Measurements from ENCODE around the gene MBNL3. TPM values are rescaled to one million over a fixed set of nuclear protein-coding genes. Genes with fewer than 3 reads are reported as not detected.

The MBNL3 gene
- total RNA-seq, 4 donors from 2014 or later, result 4.6 to 40.8 (median 34.3) TPM

GRCh38 chrX:132423323-132423722 is 65.5 kb downstream of the MBNL3 start:
- intact Hi-C loops (cut with DNase I; ENCODE audit: low total_unique reads), result no loop called here
- no peak for DNase-seq
- no peak for TF ChIP-seq EP300 (IDR thresholded peaks at IDR 0.05; ENCODE audit: low read depth)
- TF ChIP-seq CTCF (IDR thresholded peaks at IDR 0.05), result no peak
- no peak for TF ChIP-seq POLR2A (IDR thresholded peaks at IDR 0.05)
- no peak for TF ChIP-seq POLR2AphosphoS5 (IDR thresholded peaks at IDR 0.05)
- WGBS, 2 donors (ENCODE audit: low coverage in 1 of 2), result 71 to 74% methylated on average over 4 to 5 of the region's 5 CpGs
- in situ Hi-C loops (cut with MboI; ENCODE audit: low pct_ligation_motif_present in 1 of 4, low pct_unique_long_range_greater_than_20kb in 1 of 4, low sequenced_read_pairs in 3 of 4), result no loop called here
- no peaks in the 10 kb centered on the region for H3K9me3 ChIP-seq
- H3K27me3 ChIP-seq, result no peaks in the 10 kb centered on the region
- H3K4me3 ChIP-seq, result no peak overlapping the region
- no peak overlapping the region for H3K27ac ChIP-seq
- no peaks in the 10 kb centered on the region for H3K4me1 ChIP-seq
- no peaks in the 10 kb centered on the region for H3K36me3 ChIP-seq

GRCh38 chrX:132415012-132415411 is 73.8 kb downstream of the MBNL3 start:
- 83% methylated on average over 3 of the region's 3 CpGs; no CpG with 5 or more reads in 1 of the 2 donors for WGBS, 2 donors (ENCODE audit: low coverage in 1 of 2)
- no peak for DNase-seq
- intact Hi-C loops (cut with DNase I; ENCODE audit: low total_unique reads), result no loop called here
- H3K4me3 ChIP-seq, result no peak overlapping the region
- TF ChIP-seq POLR2AphosphoS5 (IDR thresholded peaks at IDR 0.05) (no peak), CTCF (IDR thresholded peaks at IDR 0.05) (no peak), EP300 (IDR thresholded peaks at IDR 0.05; ENCODE audit: low read depth) (no peak), POLR2A (IDR thresholded peaks at IDR 0.05) (no peak)
- no peak overlapping the region for H3K27ac ChIP-seq
- H3K27me3 ChIP-seq, result no peaks in the 10 kb centered on the region
- no peaks in the 10 kb centered on the region for H3K4me1 ChIP-seq
- H3K9me3 ChIP-seq, result no peaks in the 10 kb centered on the region
- in situ Hi-C loops (cut with MboI; ENCODE audit: low pct_ligation_motif_present in 1 of 4, low pct_unique_long_range_greater_than_20kb in 1 of 4, low sequenced_read_pairs in 3 of 4), result no loop called here
- no peaks in the 10 kb centered on the region for H3K36me3 ChIP-seq

- DNase-seq, result no peak
- no peak for TF ChIP-seq POLR2AphosphoS5 (IDR thresholded peaks at IDR 0.05)
- no peak for TF ChIP-seq EP300 (IDR thresholded peaks at IDR 0.05; ENCODE audit: low read depth)
- no peak for TF ChIP-seq CTCF (IDR thresholded peaks at IDR 0.05)
- no peak for TF ChIP-seq POLR2A (IDR thresholded peaks at IDR 0.05)
- Histone ChIP-seq H3K4me1 (no peaks in the 10 kb centered on the region), H3K36me3 (no peaks in the 10 kb centered on the region), H3K4me3 (no peak overlapping the region), H3K27me3 (no peaks in the 10 kb centered on the region), H3K9me3 (no peaks in the 10 kb centered on the region), H3K27ac (no peak overlapping the region)
- whole genome bisulfite sequencing, 2 donors (ENCODE audit: low coverage in 1 of 2), result 80% methylated on average over 2 of the region's 2 CpGs; no CpG with 5 or more reads in 1 of the 2 donors
- in situ Hi-C loops (cut with MboI; ENCODE audit: low pct_ligation_motif_present in 1 of 4, low pct_unique_long_range_greater_than_20kb in 1 of 4, low sequenced_read_pairs in 3 of 4) (no loop called here), intact Hi-C loops (cut with DNase I; ENCODE audit: low total_unique reads) (no loop called here)
These were observed 74.4 kb downstream of the MBNL3 start for GRCh38 chrX:132414404-132414803.

GRCh38 chrX:132413459-132413858 is 75.4 kb downstream of the MBNL3 start:
- no peak for DNase-seq
- Histone ChIP-seq H3K4me3 (no peak overlapping the region), H3K36me3 (no peaks in the 10 kb centered on the region), H3K27ac (no peak overlapping the region), H3K4me1 (no peaks in the 10 kb centered on the region), H3K27me3 (no peaks in the 10 kb centered on the region), H3K9me3 (no peaks in the 10 kb centered on the region)
- 60% methylated on average over 7 of the region's 7 CpGs; no CpG with 5 or more reads in 1 of the 2 donors for WGBS, 2 donors (ENCODE audit: low coverage in 1 of 2)
- intact Hi-C loops (cut with DNase I; ENCODE audit: low total_unique reads) (no loop called here), in situ Hi-C loops (cut with MboI; ENCODE audit: low pct_ligation_motif_present in 1 of 4, low pct_unique_long_range_greater_than_20kb in 1 of 4, low sequenced_read_pairs in 3 of 4) (no loop called here)
- TF ChIP-seq CTCF (IDR thresholded peaks at IDR 0.05) (no peak), EP300 (IDR thresholded peaks at IDR 0.05; ENCODE audit: low read depth) (no peak), POLR2AphosphoS5 (IDR thresholded peaks at IDR 0.05) (no peak), POLR2A (IDR thresholded peaks at IDR 0.05) (no peak)
